B cell (primary cell): ENCODE data around the gene POLE2.

Experiments used
- EZH2 ChIP-seq: IDR thresholded peaks from 2 replicates; pipeline ENCODE4 v1.6.1; 2012; ENCODE audit warnings: borderline replicate concordance, low read depth, mild to moderate bottlenecking, moderate library complexity, low read length; ENCODE audit not compliant: insufficient read depth, poor library complexity, severe bottlenecking
- TF ChIP-seq, protein P1 (sequence below): fragments of 200-600 bp; IDR thresholded peaks from one replicate; pipeline ENCODE4 v1.8.0; 2022; ENCODE audit warnings: antibody characterized with exemption, mild to moderate bottlenecking

DNA sequence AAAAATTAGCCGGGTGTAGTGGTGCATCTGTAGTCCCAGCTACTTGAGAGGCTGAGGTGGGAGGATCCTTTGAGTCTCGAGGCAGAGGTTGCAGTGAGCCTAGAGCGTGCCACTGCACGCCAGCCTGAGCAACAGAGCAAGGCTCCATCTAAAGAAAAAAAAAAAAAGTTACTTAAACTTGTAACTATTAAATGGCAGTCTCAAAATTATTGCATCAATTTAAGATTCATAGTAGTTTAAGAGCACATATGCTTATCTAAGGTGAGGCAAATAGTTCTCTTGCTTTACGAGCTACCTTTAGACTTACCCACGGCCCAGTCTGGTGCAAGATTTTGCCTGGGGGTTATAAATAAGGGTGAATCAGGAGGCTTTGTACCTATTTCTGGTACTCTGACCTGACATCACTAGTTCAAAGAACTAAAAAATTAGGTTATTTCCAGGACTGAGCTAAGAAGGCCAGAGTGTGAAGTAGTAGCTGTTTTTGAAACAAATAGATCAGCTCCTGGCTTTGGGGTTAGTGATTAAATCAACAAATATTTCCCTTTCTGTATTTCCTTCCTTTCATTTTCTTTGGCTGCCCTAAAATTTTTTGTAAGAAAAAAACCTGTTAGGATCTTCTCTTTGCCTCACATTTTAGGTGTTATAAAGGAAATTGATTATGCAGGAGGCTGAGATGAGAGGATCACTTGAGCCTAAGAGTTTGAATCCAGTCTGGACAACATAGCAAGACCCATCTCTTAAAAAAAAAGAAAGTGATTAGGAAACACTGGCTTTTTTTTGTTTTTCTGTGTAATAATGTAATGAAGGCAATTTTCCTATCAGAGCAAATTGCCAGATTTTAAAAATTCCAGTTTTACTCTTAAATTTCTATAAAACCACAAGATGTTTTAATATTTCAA lies 63.8 kb downstream of the POLE2 start:
- TF ChIP-seq, protein P1, sequence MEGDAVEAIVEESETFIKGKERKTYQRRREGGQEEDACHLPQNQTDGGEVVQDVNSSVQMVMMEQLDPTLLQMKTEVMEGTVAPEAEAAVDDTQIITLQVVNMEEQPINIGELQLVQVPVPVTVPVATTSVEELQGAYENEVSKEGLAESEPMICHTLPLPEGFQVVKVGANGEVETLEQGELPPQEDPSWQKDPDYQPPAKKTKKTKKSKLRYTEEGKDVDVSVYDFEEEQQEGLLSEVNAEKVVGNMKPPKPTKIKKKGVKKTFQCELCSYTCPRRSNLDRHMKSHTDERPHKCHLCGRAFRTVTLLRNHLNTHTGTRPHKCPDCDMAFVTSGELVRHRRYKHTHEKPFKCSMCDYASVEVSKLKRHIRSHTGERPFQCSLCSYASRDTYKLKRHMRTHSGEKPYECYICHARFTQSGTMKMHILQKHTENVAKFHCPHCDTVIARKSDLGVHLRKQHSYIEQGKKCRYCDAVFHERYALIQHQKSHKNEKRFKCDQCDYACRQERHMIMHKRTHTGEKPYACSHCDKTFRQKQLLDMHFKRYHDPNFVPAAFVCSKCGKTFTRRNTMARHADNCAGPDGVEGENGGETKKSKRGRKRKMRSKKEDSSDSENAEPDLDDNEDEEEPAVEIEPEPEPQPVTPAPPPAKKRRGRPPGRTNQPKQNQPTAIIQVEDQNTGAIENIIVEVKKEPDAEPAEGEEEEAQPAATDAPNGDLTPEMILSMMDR, result no peak
- TF ChIP-seq EZH2, result no peak
